K562 (cell line): ENCODE data around the gene SLC16A10. TPM values are rescaled to one million over a fixed set of nuclear protein-coding genes. Genes with fewer than 3 reads are reported as not detected.

ENCODE experiments used
- ATAC-seq: fragments of 200-7000 bp; cut with Tn5 transposase; 3 replicates; pipeline ENCODE4 v1.9.1; 2020; ENCODE audit warnings: moderate library complexity
- BruUV-seq: library from RNA; stranded (reverse); fragments of 400-500 nt; replicated peaks from 2 replicates; lab custom pipeline; 2021; lab: Mats Ljungman, UMichigan
- CTCF ChIA-PET: fragments of 300-600 bp; formaldehyde crosslinking; extraction: SDS; loops from one replicate; lab custom pipeline; 2021; ENCODE audit warnings: low intra/inter-chr PET ratio; lab: Yijun Ruan, JAX
- POLR2A ChIA-PET: fragments of 300-600, 350-650 bp; sonication (Branson Sonifier 250); formaldehyde crosslinking; extraction: SDS; loops from one replicate; lab custom pipeline; 2021; ENCODE audit warnings: antibody characterized with exemption, inconsistent platforms; lab: Yijun Ruan, JAX
- DNase-seq, 4 experiments: peaks; one replicate each; pipeline versions ENCODE4 v3.0.0 to v3.0.0-alpha.2; 2011 to 2018; ENCODE audit warnings: low spot score in 3 of 4, mixed read lengths in 3 of 4; ENCODE audit errors: extremely low read depth in 1 of 4
- FAIRE-seq: peaks from 2 replicates; lab custom pipeline; 2011; peaks lifted over from hg19 to GRCh38; lab: Jason Lieb, UNC
- H2AFZ ChIP-seq: 2 replicates; pipeline ENCODE4 v1.6.0; 2011; ENCODE audit warnings: low read depth, low read length, control low read depth, inconsistent platforms
- H3K27ac ChIP-seq: fragments of 200-600 bp; 3 replicates; pipeline ENCODE4 v1.8.0; 2011; ENCODE audit warnings: low read depth, mild to moderate bottlenecking, control low read depth, inconsistent platforms, low read length, moderate library complexity, mixed read lengths; ENCODE audit errors: extremely low read depth
- H3K27me3 ChIP-seq, 2 experiments: fragments of 300-600 bp in 1 of 2; 2 replicates in 1 of 2; 3 replicates in 1 of 2; pipeline versions ENCODE4 v1.6.0 to v1.8.0; 2011; ENCODE audit warnings: inconsistent platforms in 2 of 2, low read length in 2 of 2, mild to moderate bottlenecking in 1 of 2, mixed read lengths in 1 of 2, moderate library complexity in 1 of 2; ENCODE audit not compliant: control insufficient read depth in 2 of 2, insufficient read depth in 2 of 2
- H3K36me3 ChIP-seq: fragments of 300-600 bp; 3 replicates; pipeline ENCODE4 v1.8.0; 2011; ENCODE audit warnings: mild to moderate bottlenecking, low read length, inconsistent platforms; ENCODE audit not compliant: control insufficient read depth, insufficient read depth
- H3K4me1 ChIP-seq, 2 experiments: fragments of 200-600 bp in 1 of 2; replicated peaks in 1 of 2; 2 replicates in 1 of 2; 3 replicates in 1 of 2; pipeline versions ENCODE4 v1.5.1 to v1.8.0; 2011; ENCODE audit warnings: inconsistent platforms in 2 of 2, low read length in 2 of 2, mild to moderate bottlenecking in 1 of 2, mixed read lengths in 1 of 2, moderate library complexity in 1 of 2; ENCODE audit not compliant: control insufficient read depth in 2 of 2, insufficient read depth in 2 of 2
- H3K4me2 ChIP-seq: 2 replicates; pipeline ENCODE4 v1.6.1; 2011; ENCODE audit warnings: low read length, control low read depth, inconsistent platforms, mixed read lengths; ENCODE audit not compliant: insufficient read depth
- H3K4me3 ChIP-seq: fragments of 200-600 bp; sonication (generic), shearing (Covaris generic); 2 replicates; pipeline ENCODE4 v1.5.1; 2016; ENCODE audit warnings: control low read depth, inconsistent platforms
- H3K79me2 ChIP-seq: fragments of 200-600 bp; 3 replicates; pipeline ENCODE4 v1.8.0; 2011; ENCODE audit warnings: low read length, inconsistent platforms; ENCODE audit not compliant: control insufficient read depth, insufficient read depth
- H3K9ac ChIP-seq, 2 experiments: 2 replicates each; pipeline versions ENCODE4 v1.6.0 to v1.6.1; 2011; ENCODE audit warnings: low read depth in 2 of 2, low read length in 2 of 2, control low read depth in 1 of 2, inconsistent platforms in 1 of 2, mild to moderate bottlenecking in 1 of 2, mixed read lengths in 1 of 2; ENCODE audit not compliant: insufficient read depth in 1 of 2
- H3K9me1 ChIP-seq: one replicate; pipeline ENCODE4 v1.6.0; 2011; ENCODE audit warnings: inconsistent platforms, mild to moderate bottlenecking, low read length, moderate library complexity; ENCODE audit not compliant: control insufficient read depth, insufficient read depth
- H3K9me3 ChIP-seq: replicated peaks from 2 replicates; pipeline ENCODE4 v1.5.1; 2011; ENCODE audit warnings: low read depth, low read length, inconsistent platforms; ENCODE audit not compliant: control insufficient read depth, insufficient read depth
- H4K20me1 ChIP-seq: replicated peaks from 2 replicates; pipeline ENCODE4 v1.6.1; 2011; ENCODE audit warnings: low read length, inconsistent platforms, mixed read lengths; ENCODE audit not compliant: control insufficient read depth, insufficient read depth
- CEBPB ChIP-seq: fragments of 450-650 bp; IDR thresholded peaks from 2 replicates; pipeline ENCODE4 v1.6.1; 2016; ENCODE audit warnings: missing genetic modification characterization, missing compliant biosample characterization
- CEBPG ChIP-seq, 3 experiments: fragments of 200-800 bp in 1 of 3; sonication (Bioruptor generic) in 1 of 3; sonication (generic) in 1 of 3; formaldehyde crosslinking in 1 of 3; IDR thresholded peaks in 2 of 3; conservative IDR thresholded peaks in 1 of 3; 2 replicates each; pipeline versions ENCODE4 v1.6.1 to v1.8.0; 2016 to 2022; ENCODE audit warnings: missing compliant biosample characterization in 2 of 3, missing genetic modification characterization in 2 of 3, mild to moderate bottlenecking in 1 of 3, missing genetic modification reagents in 1 of 3
- MEF2D ChIP-seq: conservative IDR thresholded peaks from 2 replicates; pipeline ENCODE4 v1.6.1; 2016; ENCODE audit warnings: low read depth, missing genetic modification characterization, missing compliant biosample characterization
- PHTF2 ChIP-seq: fragments of 250-450 bp; sonication (Bioruptor Pico); IDR thresholded peaks from 2 replicates; pipeline ENCODE4 v1.5.0; 2021; ENCODE audit warnings: mild to moderate bottlenecking
- WGBS: fragments of 100-300 bp; shearing (Covaris generic); methylation state at CpG from one replicate; pipeline ENCODE4 v1.1.6; 2016; ENCODE audit warnings: low coverage, mixed read lengths; ENCODE audit not compliant: insufficient coverage; ENCODE audit errors: missing lambda C conversion rate; 5-methylcytosine and 5-hydroxymethylcytosine counted together
- in situ Hi-C: fragments of 300-500 bp; cut with MboI; formaldehyde crosslinking; loops from 4 replicates; pipeline ENCODE4 v1.15.0; 2018; ENCODE audit warnings: inconsistent platforms, mixed read lengths
- intact Hi-C: fragments of 100-400 bp; cut with micrococcal nuclease; formaldehyde crosslinking; loops from 2 replicates; pipeline ENCODE4 v1.14.2; 2022
- polyA plus RNA-seq, 8 experiments: library from polyadenylated mRNA; depleted of rRNA in 4 of 8; stranded (reverse) in 5 of 8; unstranded in 3 of 8; fragments of >200 nt; fragmentation: Nextera tagmentation in 2 of 8; fragmentation: Illumina TruSeq in 1 of 8; extraction: Ambion mirVana in 2 of 8; extraction: Trizol in 1 of 8; gene quantifications; 2 replicates each; pipeline versions ENCODE4 v1.2.1 to v1.2.3, GENCODE V29; 2011 to 2014; ENCODE audit warnings: inconsistent platforms in 1 of 8, missing spikeins in 1 of 8
- total RNA-seq, 7 experiments: library from RNA; depleted of rRNA in 6 of 7; stranded (reverse); fragments of >200 nt in 6 of 7; fragmentation: Illumina TruSeq in 2 of 7; extraction: Trizol in 2 of 7; gene quantifications; 2 replicates each; pipeline versions ENCODE4 v1.2.1 to v1.2.3, GENCODE V29; 2011 to 2021; ENCODE audit warnings: low replicate concordance in 1 of 7

SLC16A10 gene
- total and polyA plus RNA-seq, 9 of the 15 experiments (the other 6 are each of a cell fraction or from before 2014, with no cell fraction given), result 0.02 to 0.54 (median 0.24) TPM; not detected in 4

- Histone ChIP-seq H2AFZ (no peak overlapping the region), H3K9ac (no peak overlapping the region), H4K20me1 (no peaks in the 10 kb centered on the region), H3K9me1 (no peaks in the 10 kb centered on the region), H3K4me2 (no peak overlapping the region), H3K79me2 (no peaks in the 10 kb centered on the region), H3K27me3 (peaks cover 7 to 12% of the 10 kb centered on the region in 2 experiments; a peak in 3 of 5 replicates), H3K4me3 (no peak overlapping the region), H3K9me3 (no peaks in the 10 kb centered on the region)
- POLR2A ChIA-PET, result interaction anchor here (1.1 kb wide), 1 partner anchor 9 kb away, joined by 3 read pairs; no protein-coding TSS in a partner anchor
- in situ Hi-C loops, result no loop called here
- WGBS, result 5% methylated on average over 2 of the region's 2 CpGs
- DNase-seq (no peak), FAIRE-seq (no peak)
- TF ChIP-seq CEBPB (peak; percentile 72), MEF2D (0 out of 2 replicates have a peak, but pooled peaks have one; percentile 37), PHTF2 (no peak), CEBPG (CRISPR knock-in tag; IDR thresholded peaks at IDR 0.05) (no peak; the same call in 1 of the 2 replicates), CEBPG (tag; conservative IDR thresholded peaks at IDR 0.05 in 1 of 2, IDR thresholded peaks at IDR 0.05 in 1 of 2) (peak; percentile 80 to 92)
- TF ChIP-seq, all 486 proteins: peak for 3
- no peaks in the 10 kb centered on the region for H3K36me3 ChIP-seq
- H3K4me1 ChIP-seq, result no peaks in the 10 kb centered on the region; a peak in 2 of 5 replicates
- CTCF ChIA-PET, result no interaction called here
- ATAC-seq, result no peak
- H3K27ac ChIP-seq, result no peak overlapping the region
- intact Hi-C loops, result no loop called here
- BruUV-seq, result no TSS peak
Observed at GRCh38 chr6:111230351-111231089, 143.2 kb downstream of the SLC16A10 start.
